Transverse colon (tissue), 3 donors: ENCODE results near the gene EFCAB8.
"Not testable (repeated sequence)": the region's sequence is repeated elsewhere in the genome, so short reads cannot be mapped to it uniquely, and the experiment has no call there.

Experiments
- CTCF ChIP-seq, 5 experiments: fragments of 200-600 bp in 3 of 5; fragments of 450-650 bp in 2 of 5; sonication (generic) in 3 of 5; IDR thresholded peaks; 1 replicate in 2 of 5; 2 replicates in 3 of 5; pipeline ENCODE4 v1.5.1; 2016 to 2017; ENCODE audit warnings: antibody characterized with exemption in 5 of 5, inconsistent platforms in 3 of 5, mild to moderate bottlenecking in 2 of 5, moderate library complexity in 1 of 5
- POLR2A ChIP-seq: fragments of 450-650 bp; IDR thresholded peaks from one replicate; pipeline ENCODE4 v1.6.1; 2016; ENCODE audit warnings: antibody characterized with exemption, mild to moderate bottlenecking, moderate library complexity

GRCh38 chr20:32870526-32870925 lies 11.8 kb downstream of the EFCAB8 start:
- not testable (repeated sequence) for TF ChIP-seq CTCF (IDR thresholded peaks at IDR 0.05); POLR2A
